GM12865 (cell line): ENCODE measurements around the gene ACAA1.

Experiments used
- DNase-seq: peaks from one replicate; pipeline ENCODE4 v3.0.0; 2010; ENCODE audit warnings: low read depth
- H3K4me3 ChIP-seq: 2 replicates; pipeline ENCODE4 v1.5.1; 2011; ENCODE audit warnings: mild to moderate bottlenecking, low read depth, low read length, control low read depth
- CTCF ChIP-seq: IDR thresholded peaks from 2 replicates; pipeline ENCODE4 v1.5.1; 2011; ENCODE audit warnings: low read length, control low read depth, low read depth, inconsistent platforms; ENCODE audit not compliant: insufficient read depth; ENCODE audit errors: missing control alignments

The ACAA1 gene

GRCh38 chr3:38133557-38134405 is 3.1 kb downstream of the ACAA1 start:
- H3K4me3 ChIP-seq: no peak overlapping the region
- TF ChIP-seq CTCF: no peak
- DNase-seq: no peak

GRCh38 chr3:38133209-38133556 is 3.7 kb downstream of the ACAA1 start:
- DNase-seq: no peak
- H3K4me3 ChIP-seq: no peak overlapping the region
- TF ChIP-seq CTCF: no peak

- no peak overlapping the region for H3K4me3 ChIP-seq
- peak; percentile 57 for DNase-seq
- peak; percentile 52 for TF ChIP-seq CTCF
These were observed 5.1 kb downstream of the ACAA1 start for GRCh38 chr3:38131621-38132369.

GRCh38 chr3:38130631-38131065 is 6.3 kb downstream of the ACAA1 start:
- no peak for DNase-seq
- H3K4me3 ChIP-seq: no peak overlapping the region
- no peak for TF ChIP-seq CTCF

GRCh38 chr3:38129058-38129457 is 7.9 kb downstream of the ACAA1 start:
- no peak for TF ChIP-seq CTCF

GRCh38 chr3:38128303-38128655 is 8.6 kb downstream of the ACAA1 start:
- no peak for TF ChIP-seq CTCF
- DNase-seq: no peak
- no peak overlapping the region for H3K4me3 ChIP-seq

More at GRCh38 chr3:38129058-38129457, 7.9 kb downstream of the ACAA1 start:
- no peak for DNase-seq
- H3K4me3 ChIP-seq: no peak overlapping the region
